Sigmoid colon (tissue), 7 donors: ENCODE data around the gene C10orf62. TPM values are rescaled to one million over a fixed set of nuclear protein-coding genes. Genes with fewer than 3 reads are reported as not detected.
"Not testable (repeated sequence)": the region's sequence is repeated elsewhere in the genome, so short reads cannot be mapped to it uniquely, and the experiment has no call there.

Experiments
- DNase-seq: peaks from one replicate; pipeline ENCODE4 v3.0.0-alpha.2; 2019
- H3K27ac ChIP-seq, 4 donors: fragments of 200-600 bp; sonication (generic); one replicate each; pipeline ENCODE4 v1.5.1; 2016 to 2019; ENCODE audit warnings: mild to moderate bottlenecking in 1 of 4
- H3K27me3 ChIP-seq, 3 donors: fragments of 200-600 bp; sonication (generic); one replicate each; pipeline ENCODE4 v1.5.1; 2019; ENCODE audit warnings: mild to moderate bottlenecking in 1 of 3
- H3K36me3 ChIP-seq, 4 donors: fragments of 200-600 bp; sonication (generic); one replicate each; pipeline ENCODE4 v1.5.1; 2016 to 2019
- H3K4me1 ChIP-seq, 4 donors: fragments of 200-600 bp; sonication (generic); one replicate each; pipeline ENCODE4 v1.5.1; 2017 to 2019
- H3K4me3 ChIP-seq, 4 donors: fragments of 200-600 bp; sonication (generic); one replicate each; pipeline ENCODE4 v1.5.1; 2017 to 2019; ENCODE audit warnings: mild to moderate bottlenecking in 2 of 4, moderate library complexity in 1 of 4
- H3K9me3 ChIP-seq, 4 donors: fragments of 200-600 bp in 3 of 4; sonication (generic) in 3 of 4; one replicate each; pipeline versions ENCODE4 v1.5.1 to v1.6.1; 2013 to 2019
- CTCF ChIP-seq, 4 experiments: fragments of 450-650 bp in 3 of 4; fragments of 200-600 bp in 1 of 4; IDR thresholded peaks; one replicate each; pipeline ENCODE4 v1.5.1; 2016 to 2019; ENCODE audit warnings: antibody characterized with exemption in 4 of 4, mild to moderate bottlenecking in 3 of 4, moderate library complexity in 2 of 4
- EP300 ChIP-seq, 4 donors: sonication (generic); formaldehyde crosslinking; IDR thresholded peaks; one replicate each; pipeline ENCODE4 v1.6.1; 2017; ENCODE audit warnings: antibody characterized with exemption in 4 of 4
- POLR2A ChIP-seq, 2 donors: fragments of 450-650 bp; IDR thresholded peaks; one replicate each; pipeline ENCODE4 v1.6.1; 2016; ENCODE audit warnings: antibody characterized with exemption in 2 of 2, mild to moderate bottlenecking in 2 of 2, moderate library complexity in 2 of 2
- POLR2AphosphoS5 ChIP-seq, 4 donors: sonication (generic); formaldehyde crosslinking; IDR thresholded peaks; one replicate each; pipeline ENCODE4 v1.6.1; 2017; ENCODE audit warnings: antibody characterized with exemption in 4 of 4
- WGBS, 2 donors: extraction: QIAGEN DNeasy Blood & Tissue Kit; methylation state at CpG; one replicate each; pipeline ENCODE4 v1.1.7; 2013; 5-methylcytosine and 5-hydroxymethylcytosine counted together
- intact Hi-C: fragments of 100-400 bp; cut with DNase I; formaldehyde crosslinking; loops from one replicate; pipeline ENCODE4 v1.15.1; 2023
- polyA plus RNA-seq, 3 donors: library from polyadenylated mRNA; stranded (reverse); fragments of 200-250 nt; gene quantifications; one replicate each; pipeline ENCODE4 v1.2.3, GENCODE V29; 2013
- total RNA-seq, 4 donors: library from RNA; depleted of rRNA; stranded (reverse); fragments of >200 nt; gene quantifications; one replicate each; pipeline ENCODE4 v1.1.0, GENCODE V29; 2016
- donor health status: healthy with polysubstance abuse.
- donor health status: Bipolar disorder and iron deficiency.
- donor health status: healthy.

C10orf62 gene
- total and polyA plus RNA-seq, 7 donors, result not detected

- intact Hi-C loops, result loop anchor here (2.0 kb wide), 1 partner anchor 40 kb away; no protein-coding TSS in a partner anchor
- Histone ChIP-seq H3K27ac (peak overlapping the region in 2 of 4 donors; percentile 33 to 82), H3K4me1 (peaks cover 0 to 30% (median 22%) of the 10 kb centered on the region in 4 donors), H3K4me3 (no peak overlapping the region), H3K36me3 (peaks cover 0 to 29% (median 5%) of the 10 kb centered on the region in 4 donors), H3K9me3 (no peaks in the 10 kb centered on the region), H3K27me3 (no peaks in the 10 kb centered on the region)
- 97 to 99% methylated on average over 2 of the region's 2 CpGs for WGBS, 2 donors
- no peak for DNase-seq
- TF ChIP-seq POLR2AphosphoS5 (IDR thresholded peaks at IDR 0.05), result no peak
- no peak for TF ChIP-seq CTCF (IDR thresholded peaks at IDR 0.05)
- no peak for TF ChIP-seq EP300 (IDR thresholded peaks at IDR 0.05)
- TF ChIP-seq POLR2A (IDR thresholded peaks at IDR 0.05), result no peak
Measured at GRCh38 chr10:97573021-97573420, 16.5 kb upstream of the C10orf62 start.

GRCh38 chr10:97573672-97574071 lies 15.8 kb upstream of the C10orf62 start:
- DNase-seq, result no peak
- Histone ChIP-seq H3K9me3 (no peaks in the 10 kb centered on the region), H3K27me3 (no peaks in the 10 kb centered on the region), H3K4me3 (no peak overlapping the region), H3K36me3 (peaks cover 0 to 25% (median 5%) of the 10 kb centered on the region in 4 donors), H3K4me1 (peaks cover 0 to 30% (median 22%) of the 10 kb centered on the region in 4 donors), H3K27ac (peak overlapping the region in 3 of 4 donors; percentile 63 to 82 (median 70))
- 70 to 71% methylated on average over 2 of the region's 2 CpGs for WGBS, 2 donors
- intact Hi-C loops, result loop anchor here (2.0 kb wide), 1 partner anchor 39 kb away; no protein-coding TSS in a partner anchor
- TF ChIP-seq POLR2AphosphoS5 (IDR thresholded peaks at IDR 0.05), result no peak
- TF ChIP-seq EP300 (IDR thresholded peaks at IDR 0.05), result no peak
- no peak for TF ChIP-seq POLR2A (IDR thresholded peaks at IDR 0.05)
- no peak for TF ChIP-seq CTCF (IDR thresholded peaks at IDR 0.05)

- H3K36me3 ChIP-seq, result peaks cover 0 to 16% (median 5%) of the 10 kb centered on the region in 4 donors
- 38 to 62% methylated on average over 4 of the region's 4 CpGs for WGBS, 2 donors
- no peak overlapping the region for H3K4me3 ChIP-seq
- no peak for TF ChIP-seq CTCF (IDR thresholded peaks at IDR 0.05)
- TF ChIP-seq EP300 (IDR thresholded peaks at IDR 0.05), result peak in 1 of 4 donors; percentile 71
- peak in 3 of 4 donors; percentile 31 to 59 (median 54) for TF ChIP-seq POLR2AphosphoS5 (IDR thresholded peaks at IDR 0.05)
- H3K4me1 ChIP-seq, result peaks cover 0 to 30% (median 22%) of the 10 kb centered on the region in 4 donors
- peak overlapping the region; percentile 33 to 82 (median 66) for H3K27ac ChIP-seq
- intact Hi-C loops, result no loop called here
- no peak for DNase-seq
- no peaks in the 10 kb centered on the region for H3K9me3 ChIP-seq
- no peaks in the 10 kb centered on the region for H3K27me3 ChIP-seq
Measured at GRCh38 chr10:97574374-97575126, 15.0 kb upstream of the C10orf62 start.

- no peak for DNase-seq
- WGBS, 2 donors, result 76 to 88% methylated on average over 6 of the region's 6 CpGs
- TF ChIP-seq POLR2AphosphoS5 (IDR thresholded peaks at IDR 0.05), result no peak
- no peak for TF ChIP-seq CTCF (IDR thresholded peaks at IDR 0.05)
- no peak for TF ChIP-seq EP300 (IDR thresholded peaks at IDR 0.05)
- no peak for TF ChIP-seq POLR2A (IDR thresholded peaks at IDR 0.05)
- Histone ChIP-seq H3K9me3 (no peaks in the 10 kb centered on the region), H3K36me3 (peaks cover 0 to 9% (median 3%) of the 10 kb centered on the region in 4 donors), H3K27me3 (no peaks in the 10 kb centered on the region), H3K27ac (peak overlapping the region; percentile 33 to 82 (median 66)), H3K4me1 (peaks cover 0 to 30% (median 22%) of the 10 kb centered on the region in 4 donors), H3K4me3 (no peak overlapping the region)
- intact Hi-C loops, result no loop called here
Measured at GRCh38 chr10:97575127-97575668, 14.3 kb upstream of the C10orf62 start.

- H3K27me3 ChIP-seq, H3K36me3 ChIP-seq, DNase-seq, H3K4me3 ChIP-seq, H3K9me3 ChIP-seq, intact Hi-C loops: not testable (repeated sequence)
- peaks cover 0 to 30% (median 22%) of the 10 kb centered on the region in 4 donors for H3K4me1 ChIP-seq
- WGBS, 2 donors, result 55 to 74% methylated on average over 5 of the region's 5 CpGs
- H3K27ac ChIP-seq, result peak overlapping the region in 1 of 4 donors; percentile 82
Measured at GRCh38 chr10:97576487-97576886, 13.0 kb upstream of the C10orf62 start.
